Measurements from ENCODE around the gene ARHGAP10. TPM values are rescaled to one million over a fixed set of nuclear protein-coding genes. Genes with fewer than 3 reads are reported as not detected.
"Not testable (repeated sequence)": the region's sequence is repeated elsewhere in the genome, so short reads cannot be mapped to it uniquely, and the experiment has no call there.

ARHGAP10 gene
- polyA plus RNA-seq, 1 donor: 11.0 TPM

DNA sequence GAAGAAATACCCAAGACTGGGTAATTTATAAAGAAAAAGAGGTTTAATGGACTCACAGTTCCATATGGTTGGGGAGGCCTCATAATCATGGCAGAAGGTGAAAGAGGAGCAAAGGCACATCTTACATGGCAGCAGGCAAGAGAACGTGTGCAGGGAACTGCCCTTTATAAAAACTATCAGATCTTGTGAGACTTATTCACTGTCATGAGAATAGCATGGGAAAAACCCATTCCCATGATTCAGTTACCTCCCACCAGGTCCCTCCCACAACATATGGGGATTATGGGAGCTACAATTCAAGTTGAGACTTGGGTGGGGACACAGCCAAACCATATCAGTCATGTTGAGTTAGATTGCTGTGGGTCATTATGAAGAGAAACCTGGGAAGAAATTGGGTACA lies 153.3 kb downstream of the ARHGAP10 start:
- H3K27ac ChIP-seq (ENCODE audit: low read length); DNase-seq; H3K9me3 ChIP-seq (ENCODE audit: control insufficient read depth, low read depth, low read length); H3K27me3 ChIP-seq (ENCODE audit: control insufficient read depth, insufficient read depth, low read length); H3K36me3 ChIP-seq (ENCODE audit: control insufficient read depth, insufficient read depth, low read length); H3K4me1 ChIP-seq (ENCODE audit: control insufficient read depth, insufficient read depth, low read length); H3K4me3 ChIP-seq (ENCODE audit: low read length): not testable (repeated sequence)
- WGBS (ENCODE audit: insufficient coverage, low lambda C conversion rate): no CpG with 5 or more reads among the region's 1 CpG

DNA sequence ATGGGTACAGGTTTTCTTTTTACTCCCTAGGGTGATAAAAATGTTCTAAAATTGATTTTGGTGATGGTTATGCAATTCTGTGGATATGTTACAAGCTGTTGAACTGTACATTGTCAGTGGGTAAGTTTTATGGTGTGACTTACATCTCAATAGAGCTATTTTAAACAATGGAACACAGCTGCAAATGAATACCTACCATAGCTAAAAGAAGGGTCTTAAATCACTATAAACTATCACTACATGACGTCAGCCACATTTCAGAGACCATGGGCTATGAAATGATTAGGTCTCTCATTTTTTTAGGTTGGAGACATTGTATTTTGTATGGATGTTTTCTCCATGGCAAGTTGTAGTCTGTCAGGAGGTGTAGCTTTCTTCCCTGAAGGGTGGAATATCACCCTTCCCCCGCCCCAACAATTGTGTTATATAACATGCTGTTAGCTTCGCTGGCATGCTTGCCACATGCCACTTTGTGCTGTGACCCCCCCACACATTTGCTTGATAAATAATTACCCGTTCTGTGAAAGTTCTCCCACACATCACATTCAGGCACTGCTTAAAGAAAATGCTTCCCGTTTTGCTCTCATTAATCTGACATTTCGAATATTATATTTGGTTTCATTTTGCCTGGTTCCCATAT lies 159.7 kb downstream of the ARHGAP10 start:
- H3K4me3 ChIP-seq (ENCODE audit: low read length): no peak overlapping the region
- H3K4me1 ChIP-seq (ENCODE audit: control insufficient read depth, insufficient read depth, low read length): no peaks in the 10 kb centered on the region
- H3K27ac ChIP-seq (ENCODE audit: low read length): no peak overlapping the region
- DNase-seq: no peak
- no peaks in the 10 kb centered on the region for H3K27me3 ChIP-seq (ENCODE audit: control insufficient read depth, insufficient read depth, low read length)
- peaks cover 4% of the 10 kb centered on the region for H3K9me3 ChIP-seq (ENCODE audit: control insufficient read depth, low read depth, low read length)
- peaks cover 7% of the 10 kb centered on the region for H3K36me3 ChIP-seq (ENCODE audit: control insufficient read depth, insufficient read depth, low read length)
- WGBS (ENCODE audit: insufficient coverage, low lambda C conversion rate): 92% methylated on average over 3 of the region's 6 CpGs

DNA sequence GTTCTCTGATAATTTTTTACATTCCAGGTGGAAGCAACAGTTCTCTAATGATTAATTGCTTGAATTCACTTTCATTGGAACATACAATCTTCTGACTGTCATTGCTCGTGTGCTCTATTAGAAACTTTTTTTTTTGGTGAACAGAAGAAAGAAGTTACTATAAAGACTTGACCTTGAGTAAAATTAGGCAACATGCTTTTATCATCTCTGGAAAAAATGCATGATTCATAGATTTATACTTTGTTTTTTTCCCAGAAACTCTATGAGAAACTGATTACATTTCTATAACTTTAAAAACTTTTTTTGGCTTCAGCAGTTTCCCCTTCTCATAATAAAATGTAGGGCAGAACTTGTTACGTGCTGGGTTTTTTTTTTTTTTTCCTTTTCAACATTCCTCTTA lies 167.6 kb downstream of the ARHGAP10 start:
- WGBS (ENCODE audit: insufficient coverage, low lambda C conversion rate): 100% methylated on average over 1 of the region's 2 CpGs
- peaks cover 2% of the 10 kb centered on the region for H3K36me3 ChIP-seq (ENCODE audit: control insufficient read depth, insufficient read depth, low read length)

DNA sequence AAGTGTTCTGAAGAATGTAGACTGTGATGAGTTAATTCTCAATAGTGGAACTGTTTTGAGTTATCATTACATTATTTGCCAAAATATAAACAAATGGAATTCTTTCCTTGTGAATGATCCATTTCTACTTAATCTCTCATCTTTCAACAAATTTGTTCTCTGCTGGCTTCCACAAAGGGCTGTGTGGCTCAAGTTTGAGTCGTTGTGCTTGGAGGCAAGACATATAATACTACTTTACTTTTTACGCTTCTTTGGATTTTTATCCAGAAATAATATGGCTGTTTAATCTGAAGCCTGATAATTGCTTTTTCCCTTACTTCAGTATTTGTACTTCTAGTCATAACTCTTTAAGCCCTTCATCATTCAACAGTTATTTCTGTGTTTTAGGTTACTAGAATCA lies 169.5 kb downstream of the ARHGAP10 start:
- Histone ChIP-seq H3K9me3 (ENCODE audit: control insufficient read depth, low read depth, low read length) (no peaks in the 10 kb centered on the region), H3K4me3 (ENCODE audit: low read length) (no peak overlapping the region), H3K36me3 (ENCODE audit: control insufficient read depth, insufficient read depth, low read length) (peaks cover 2% of the 10 kb centered on the region), H3K4me1 (ENCODE audit: control insufficient read depth, insufficient read depth, low read length) (no peaks in the 10 kb centered on the region), H3K27me3 (ENCODE audit: control insufficient read depth, insufficient read depth, low read length) (no peaks in the 10 kb centered on the region), H3K27ac (ENCODE audit: low read length) (no peak overlapping the region)
- no peak for DNase-seq
- no CpG with 5 or more reads among the region's 2 CpGs for WGBS (ENCODE audit: insufficient coverage, low lambda C conversion rate)

More for the DNA sequence above, 167.6 kb downstream of the ARHGAP10 start:
- no peaks in the 10 kb centered on the region for H3K4me1 ChIP-seq (ENCODE audit: control insufficient read depth, insufficient read depth, low read length)
- DNase-seq: no peak
- H3K9me3 ChIP-seq (ENCODE audit: control insufficient read depth, low read depth, low read length): peaks cover 4% of the 10 kb centered on the region
- no peaks in the 10 kb centered on the region for H3K27me3 ChIP-seq (ENCODE audit: control insufficient read depth, insufficient read depth, low read length)
- no peak overlapping the region for H3K27ac ChIP-seq (ENCODE audit: low read length)
- H3K4me3 ChIP-seq (ENCODE audit: low read length): no peak overlapping the region

DNA sequence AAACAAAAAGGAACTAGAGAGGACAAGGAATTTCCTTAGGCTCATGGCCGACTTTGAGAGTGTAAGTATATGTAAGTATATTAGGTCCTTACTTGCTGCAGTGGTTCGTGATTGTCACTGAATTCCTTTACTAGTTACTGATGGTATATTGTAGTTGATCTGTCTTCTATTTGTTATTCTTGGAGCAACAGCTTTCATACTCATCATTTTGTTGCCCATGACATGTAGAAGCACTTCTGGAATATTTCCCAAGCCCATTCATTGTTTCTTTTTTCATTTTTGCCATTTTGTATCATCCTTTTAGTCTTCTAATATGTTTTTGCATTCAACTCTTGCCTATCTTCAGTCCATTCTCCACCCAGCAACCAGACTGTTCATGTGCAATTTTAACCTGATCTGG lies 170.0 kb downstream of the ARHGAP10 start:
- H3K4me3 ChIP-seq (ENCODE audit: low read length): no peak overlapping the region
- H3K4me1 ChIP-seq (ENCODE audit: control insufficient read depth, insufficient read depth, low read length): no peaks in the 10 kb centered on the region
- peaks cover 2% of the 10 kb centered on the region for H3K36me3 ChIP-seq (ENCODE audit: control insufficient read depth, insufficient read depth, low read length)
- H3K9me3 ChIP-seq (ENCODE audit: control insufficient read depth, low read depth, low read length): no peaks in the 10 kb centered on the region
- no peak for DNase-seq
- no CpG with 5 or more reads among the region's 2 CpGs for WGBS (ENCODE audit: insufficient coverage, low lambda C conversion rate)
- H3K27ac ChIP-seq (ENCODE audit: low read length): no peak overlapping the region
- H3K27me3 ChIP-seq (ENCODE audit: control insufficient read depth, insufficient read depth, low read length): no peaks in the 10 kb centered on the region

DNA sequence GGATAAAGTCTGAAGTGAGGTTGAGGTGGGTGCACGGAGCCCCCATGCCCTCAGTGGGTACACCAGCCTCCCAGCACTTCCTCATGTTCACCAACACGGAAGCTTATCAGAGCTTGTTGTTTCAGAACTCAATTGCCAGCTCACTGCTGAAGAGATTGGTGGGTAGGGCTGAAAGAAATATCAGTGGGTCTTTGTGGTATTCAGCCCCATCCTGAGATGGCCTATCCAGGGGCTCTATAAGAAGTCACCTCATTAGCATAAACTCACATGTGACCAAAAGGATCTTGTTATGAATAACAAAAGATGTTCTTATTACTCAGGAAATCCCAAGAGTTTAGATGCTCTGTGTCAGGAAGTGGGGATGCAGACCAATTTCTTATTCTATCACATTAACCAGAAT lies 177.3 kb downstream of the ARHGAP10 start:
- H3K27ac ChIP-seq (ENCODE audit: low read length): no peak overlapping the region
- no peaks in the 10 kb centered on the region for H3K4me1 ChIP-seq (ENCODE audit: control insufficient read depth, insufficient read depth, low read length)
- DNase-seq: no peak
- H3K36me3 ChIP-seq (ENCODE audit: control insufficient read depth, insufficient read depth, low read length): peaks cover 5% of the 10 kb centered on the region
- H3K9me3 ChIP-seq (ENCODE audit: control insufficient read depth, low read depth, low read length): no peaks in the 10 kb centered on the region
- H3K4me3 ChIP-seq (ENCODE audit: low read length): no peak overlapping the region
- H3K27me3 ChIP-seq (ENCODE audit: control insufficient read depth, insufficient read depth, low read length): no peaks in the 10 kb centered on the region
- no CpG with 5 or more reads among the region's 2 CpGs for WGBS (ENCODE audit: insufficient coverage, low lambda C conversion rate)

DNA sequence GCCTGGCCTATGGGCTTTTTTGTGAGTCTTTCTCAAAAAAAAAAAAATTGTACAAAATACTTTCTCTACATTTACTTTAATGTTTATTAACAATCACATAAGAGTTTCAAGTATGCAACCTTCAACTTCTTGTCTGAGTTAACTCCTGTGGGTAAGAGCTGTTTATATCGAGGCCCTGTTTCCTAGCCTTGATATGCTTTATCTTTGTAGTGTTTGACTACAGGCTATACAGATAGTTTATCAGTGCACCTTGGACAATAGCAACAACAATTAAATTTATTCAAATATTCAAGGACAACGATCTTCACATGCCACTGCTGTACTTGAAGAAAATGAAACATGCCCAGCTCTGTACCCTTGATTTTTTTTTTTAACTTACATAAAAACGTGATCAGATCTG lies 178.4 kb downstream of the ARHGAP10 start:
- H3K9me3 ChIP-seq (ENCODE audit: control insufficient read depth, low read depth, low read length): no peaks in the 10 kb centered on the region
- H3K4me3 ChIP-seq (ENCODE audit: low read length): no peak overlapping the region
- DNase-seq: no peak
- H3K27ac ChIP-seq (ENCODE audit: low read length): no peak overlapping the region
- WGBS (ENCODE audit: insufficient coverage, low lambda C conversion rate): no CpG with 5 or more reads among the region's 3 CpGs
- peaks cover 5% of the 10 kb centered on the region for H3K36me3 ChIP-seq (ENCODE audit: control insufficient read depth, insufficient read depth, low read length)
- no peaks in the 10 kb centered on the region for H3K4me1 ChIP-seq (ENCODE audit: control insufficient read depth, insufficient read depth, low read length)
- no peaks in the 10 kb centered on the region for H3K27me3 ChIP-seq (ENCODE audit: control insufficient read depth, insufficient read depth, low read length)

DNA sequence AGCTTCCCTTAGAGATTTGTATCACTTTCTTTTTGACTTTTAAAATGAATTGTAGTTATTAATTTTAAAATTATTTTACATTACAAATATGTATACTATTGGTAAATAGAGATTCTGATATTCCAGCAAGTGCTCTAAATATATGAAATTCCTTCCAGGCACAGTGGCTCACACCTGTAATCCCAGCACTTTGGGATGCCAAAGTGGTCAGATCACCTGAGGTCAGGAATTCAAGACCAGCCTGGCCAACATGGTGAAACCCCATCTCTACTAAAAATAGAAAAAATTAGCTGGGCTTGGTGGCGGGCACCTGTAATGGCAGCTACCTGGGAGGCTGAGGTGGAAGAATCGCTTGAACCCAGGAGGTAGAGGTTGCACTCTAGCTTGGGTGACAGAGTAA lies 180.2 kb downstream of the ARHGAP10 start:
- DNase-seq; H3K36me3 ChIP-seq (ENCODE audit: control insufficient read depth, insufficient read depth, low read length); H3K27me3 ChIP-seq (ENCODE audit: control insufficient read depth, insufficient read depth, low read length); H3K4me3 ChIP-seq (ENCODE audit: low read length); H3K4me1 ChIP-seq (ENCODE audit: control insufficient read depth, insufficient read depth, low read length); H3K27ac ChIP-seq (ENCODE audit: low read length); H3K9me3 ChIP-seq (ENCODE audit: control insufficient read depth, low read depth, low read length): not testable (repeated sequence)
- no CpG with 5 or more reads among the region's 2 CpGs for WGBS (ENCODE audit: insufficient coverage, low lambda C conversion rate)

DNA sequence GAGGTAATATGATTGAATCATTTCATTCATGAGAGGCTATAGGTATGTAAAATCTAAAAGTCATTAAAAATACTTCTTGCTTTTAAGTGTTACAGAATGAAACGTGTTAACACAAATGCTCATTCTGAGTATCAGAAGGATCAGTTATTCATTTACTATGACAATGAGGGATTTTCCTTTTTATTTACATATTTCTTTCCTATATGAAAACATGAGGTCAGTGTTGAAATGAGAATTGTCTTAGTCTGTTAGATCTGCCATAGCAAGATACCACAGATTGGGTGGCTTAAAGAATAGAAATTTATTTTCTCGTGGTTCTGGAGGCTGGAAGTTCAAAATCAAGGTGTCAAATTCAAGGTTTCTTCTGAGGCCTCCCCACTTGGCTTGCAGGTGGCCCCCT lies 181.2 kb downstream of the ARHGAP10 start:
- H3K4me3 ChIP-seq (ENCODE audit: low read length): no peak overlapping the region
- no peak overlapping the region for H3K27ac ChIP-seq (ENCODE audit: low read length)
- no peaks in the 10 kb centered on the region for H3K9me3 ChIP-seq (ENCODE audit: control insufficient read depth, low read depth, low read length)
- H3K4me1 ChIP-seq (ENCODE audit: control insufficient read depth, insufficient read depth, low read length): no peaks in the 10 kb centered on the region
- DNase-seq: no peak
- H3K36me3 ChIP-seq (ENCODE audit: control insufficient read depth, insufficient read depth, low read length): peaks cover 5% of the 10 kb centered on the region
- H3K27me3 ChIP-seq (ENCODE audit: control insufficient read depth, insufficient read depth, low read length): no peaks in the 10 kb centered on the region
- WGBS (ENCODE audit: insufficient coverage, low lambda C conversion rate): no CpG with 5 or more reads among the region's 2 CpGs

DNA sequence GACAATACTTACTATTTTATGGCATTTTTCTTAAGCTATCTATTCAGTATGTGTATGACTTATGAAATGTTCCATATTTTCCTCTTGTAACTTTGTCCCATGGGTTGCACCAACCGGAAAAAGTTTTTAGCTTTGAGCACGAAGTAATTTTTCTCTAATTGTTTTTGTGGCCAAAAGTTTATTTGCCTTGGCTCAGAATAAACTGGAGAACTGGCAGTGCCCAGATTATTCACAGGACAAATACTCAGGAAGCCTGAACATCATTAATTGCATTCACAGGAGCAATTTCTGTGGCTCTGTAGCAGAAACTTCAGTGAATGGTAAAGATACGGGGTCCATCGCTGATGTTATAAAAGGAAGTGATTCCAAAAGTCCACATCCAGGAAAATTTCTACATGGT lies 184.5 kb downstream of the ARHGAP10 start:
- no peak for DNase-seq
- no peak overlapping the region for H3K27ac ChIP-seq (ENCODE audit: low read length)
- H3K27me3 ChIP-seq (ENCODE audit: control insufficient read depth, insufficient read depth, low read length): no peaks in the 10 kb centered on the region
- H3K4me3 ChIP-seq (ENCODE audit: low read length): no peak overlapping the region
- H3K9me3 ChIP-seq (ENCODE audit: control insufficient read depth, low read depth, low read length): no peaks in the 10 kb centered on the region
- H3K36me3 ChIP-seq (ENCODE audit: control insufficient read depth, insufficient read depth, low read length): peaks cover 5% of the 10 kb centered on the region
- WGBS (ENCODE audit: insufficient coverage, low lambda C conversion rate): 100% methylated on average over 1 of the region's 4 CpGs
- no peaks in the 10 kb centered on the region for H3K4me1 ChIP-seq (ENCODE audit: control insufficient read depth, insufficient read depth, low read length)

DNA sequence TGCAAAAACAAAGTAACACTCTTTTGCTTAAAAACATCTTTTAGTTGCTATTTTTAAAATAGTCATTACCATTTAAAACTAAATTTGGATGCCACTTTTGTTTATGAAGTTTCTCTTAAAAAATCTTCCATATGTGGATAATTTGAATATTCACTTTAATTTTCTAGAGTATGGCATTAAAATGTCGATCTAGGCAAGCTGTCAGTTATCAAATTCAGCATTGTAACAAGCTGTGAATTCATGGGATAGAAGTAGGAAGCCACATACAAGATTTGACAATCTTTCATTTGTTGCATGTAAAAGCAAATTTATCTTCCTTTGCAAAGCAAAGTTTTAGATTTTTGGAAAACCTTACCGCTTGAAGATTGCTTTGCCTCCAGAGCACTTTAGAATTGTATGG lies 191.5 kb downstream of the ARHGAP10 start:
- Histone ChIP-seq H3K36me3 (ENCODE audit: control insufficient read depth, insufficient read depth, low read length) (peaks cover 2% of the 10 kb centered on the region), H3K4me1 (ENCODE audit: control insufficient read depth, insufficient read depth, low read length) (no peaks in the 10 kb centered on the region), H3K9me3 (ENCODE audit: control insufficient read depth, low read depth, low read length) (no peaks in the 10 kb centered on the region), H3K27ac (ENCODE audit: low read length) (no peak overlapping the region), H3K4me3 (ENCODE audit: low read length) (no peak overlapping the region), H3K27me3 (ENCODE audit: control insufficient read depth, insufficient read depth, low read length) (no peaks in the 10 kb centered on the region)
- WGBS (ENCODE audit: insufficient coverage, low lambda C conversion rate): 100% methylated on average over 1 of the region's 2 CpGs
- DNase-seq: no peak

All from large intestine (tissue), 3 donors.